ENCODE results near the gene RBM33. TPM values are rescaled to one million over a fixed set of nuclear protein-coding genes. Genes with fewer than 3 reads are reported as not detected.

Gene RBM33
- polyA plus RNA-seq, 1 experiment, result 9.5 TPM

- CTCF ChIA-PET, result no interaction called here
- no peaks in the 10 kb centered on the region; the same call in 1 of the 2 replicates for H3K9me3 ChIP-seq (ENCODE audit: control insufficient read depth, insufficient read depth, low read length)
- peaks cover 86% of the 10 kb centered on the region for H3K27me3 ChIP-seq (ENCODE audit: control insufficient read depth, insufficient read depth, low read length)
- TF ChIP-seq CTCF (IDR thresholded peaks at IDR 0.05; ENCODE audit: low read depth, low read length), result no peak
- H3K27ac ChIP-seq (ENCODE audit: low read depth, low read length), result no peak overlapping the region
- POLR2A ChIA-PET, result no interaction called here
- DNase-seq (ENCODE audit: low read depth, low spot score), result no peak
- no peak overlapping the region for H3K4me3 ChIP-seq (ENCODE audit: low read depth, low read length)
Measured at GRCh38 chr7:155809332-155809946, 165.0 kb downstream of the RBM33 start.

- DNase-seq (ENCODE audit: low read depth, low spot score), result no peak
- Histone ChIP-seq H3K9me3 (ENCODE audit: control insufficient read depth, insufficient read depth, low read length) (no peaks in the 10 kb centered on the region; the same call in 1 of the 2 replicates), H3K27me3 (ENCODE audit: control insufficient read depth, insufficient read depth, low read length) (peaks cover 85% of the 10 kb centered on the region), H3K27ac (ENCODE audit: low read depth, low read length) (no peak overlapping the region), H3K4me3 (ENCODE audit: low read depth, low read length) (no peak overlapping the region)
- TF ChIP-seq CTCF (IDR thresholded peaks at IDR 0.05; ENCODE audit: low read depth, low read length), result no peak
- ChIA-PET CTCF (interaction anchor here (0.7 kb wide), 1 partner anchor 13 kb away, joined by 5 read pairs; no protein-coding TSS in a partner anchor), POLR2A (interaction anchor here (0.6 kb wide), 1 partner anchor 1170 kb away, joined by 21 read pairs; no protein-coding TSS in a partner anchor)
Measured at GRCh38 chr7:155809947-155810769, 165.7 kb downstream of the RBM33 start.

- no peak for DNase-seq (ENCODE audit: low read depth, low spot score)
- POLR2A ChIA-PET, result interaction anchor here (0.6 kb wide), 1 partner anchor 1169 kb away, joined by 21 read pairs; no protein-coding TSS in a partner anchor
- no peak for TF ChIP-seq CTCF (IDR thresholded peaks at IDR 0.05; ENCODE audit: low read depth, low read length)
- Histone ChIP-seq H3K27ac (ENCODE audit: low read depth, low read length) (no peak overlapping the region), H3K27me3 (ENCODE audit: control insufficient read depth, insufficient read depth, low read length) (peaks cover 81% of the 10 kb centered on the region), H3K9me3 (ENCODE audit: control insufficient read depth, insufficient read depth, low read length) (no peaks in the 10 kb centered on the region; the same call in 1 of the 2 replicates), H3K4me3 (ENCODE audit: low read depth, low read length) (no peak overlapping the region)
- CTCF ChIA-PET, result interaction anchor here (0.7 kb wide), 1 partner anchor 14 kb away, joined by 5 read pairs; no protein-coding TSS in a partner anchor
Measured at GRCh38 chr7:155810770-155811559, 166.5 kb downstream of the RBM33 start.

- Histone ChIP-seq H3K27me3 (ENCODE audit: control insufficient read depth, insufficient read depth, low read length) (peaks cover 76% of the 10 kb centered on the region), H3K4me3 (ENCODE audit: low read depth, low read length) (no peak overlapping the region), H3K9me3 (ENCODE audit: control insufficient read depth, insufficient read depth, low read length) (no peaks in the 10 kb centered on the region; the same call in 1 of the 2 replicates), H3K27ac (ENCODE audit: low read depth, low read length) (no peak overlapping the region)
- DNase-seq (ENCODE audit: low read depth, low spot score), result no peak
- POLR2A ChIA-PET, result no interaction called here
- CTCF ChIA-PET, result interaction anchor here (1.6 kb wide), 1 partner anchor 952 kb away, joined by 5 read pairs; no protein-coding TSS in a partner anchor
- TF ChIP-seq CTCF (IDR thresholded peaks at IDR 0.05; ENCODE audit: low read depth, low read length), result no peak
Measured at GRCh38 chr7:155811560-155811894, 167.1 kb downstream of the RBM33 start.

Measured in AG04450 (cell line).